AG04449 (cell line): ENCODE measurements around the gene CAPN12.
A peak's percentile ranks its signal among the peaks of the same experiment; 100 is the strongest.
"Not testable (repeated sequence)": the region's sequence is repeated elsewhere in the genome, so short reads cannot be mapped to it uniquely, and the experiment has no call there.

Experiments
- CTCF ChIA-PET: fragments of 350-600 bp; formaldehyde crosslinking; extraction: SDS; loops from one replicate; lab custom pipeline; 2021; ENCODE audit warnings: antibody characterized with exemption; lab: Yijun Ruan, JAX
- POLR2A ChIA-PET: fragments of 400-600, 350-600 bp; formaldehyde crosslinking; extraction: SDS; loops from one replicate; lab custom pipeline; 2020; ENCODE audit warnings: antibody characterized with exemption, inconsistent platforms; lab: Yijun Ruan, JAX
- DNase-seq: peaks from one replicate; pipeline ENCODE4 v3.0.0-alpha.2; 2010; ENCODE audit warnings: low read depth, low spot score
- H3K4me3 ChIP-seq: 2 replicates; pipeline ENCODE4 v1.5.1; 2011; ENCODE audit warnings: low read depth, mild to moderate bottlenecking, control low read depth, low read length
- TF ChIP-seq, protein P1 (sequence below): IDR thresholded peaks from one replicate; pipeline ENCODE4 v1.5.1; 2011; ENCODE audit warnings: mild to moderate bottlenecking, moderate library complexity, low read length, control low read depth, inconsistent platforms; ENCODE audit not compliant: insufficient read depth; ENCODE audit errors: missing control alignments

Gene CAPN12

DNA sequence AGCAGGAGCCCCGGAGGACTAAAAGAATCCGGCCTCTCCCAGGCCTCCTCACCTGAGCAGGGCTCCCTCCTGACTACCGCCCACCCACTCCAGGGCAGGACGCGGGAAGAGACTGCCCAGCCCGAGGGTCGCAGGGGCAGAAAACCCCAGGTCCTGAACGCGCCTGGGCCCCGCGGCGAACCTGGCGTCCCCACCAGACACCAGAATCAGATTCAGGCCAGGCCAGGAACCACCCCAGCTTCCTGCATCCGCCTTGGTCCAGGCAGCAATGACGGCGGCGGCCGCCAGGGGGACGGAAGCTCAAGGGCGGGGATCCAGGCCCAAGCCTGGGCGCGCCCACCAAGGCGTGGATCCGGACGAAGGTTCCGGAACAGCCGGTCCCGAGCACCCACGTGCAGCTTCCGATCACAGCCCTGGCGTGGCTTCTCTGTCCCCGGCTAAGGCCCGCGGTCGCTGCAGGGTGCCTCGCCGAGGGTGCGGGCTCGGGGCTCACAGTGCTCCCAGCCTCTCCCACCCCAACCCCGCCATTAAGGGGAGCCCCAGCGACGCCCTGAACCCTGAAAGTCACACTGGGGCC is 25.4 kb upstream of the CAPN12 start:
- TF ChIP-seq, protein P1, sequence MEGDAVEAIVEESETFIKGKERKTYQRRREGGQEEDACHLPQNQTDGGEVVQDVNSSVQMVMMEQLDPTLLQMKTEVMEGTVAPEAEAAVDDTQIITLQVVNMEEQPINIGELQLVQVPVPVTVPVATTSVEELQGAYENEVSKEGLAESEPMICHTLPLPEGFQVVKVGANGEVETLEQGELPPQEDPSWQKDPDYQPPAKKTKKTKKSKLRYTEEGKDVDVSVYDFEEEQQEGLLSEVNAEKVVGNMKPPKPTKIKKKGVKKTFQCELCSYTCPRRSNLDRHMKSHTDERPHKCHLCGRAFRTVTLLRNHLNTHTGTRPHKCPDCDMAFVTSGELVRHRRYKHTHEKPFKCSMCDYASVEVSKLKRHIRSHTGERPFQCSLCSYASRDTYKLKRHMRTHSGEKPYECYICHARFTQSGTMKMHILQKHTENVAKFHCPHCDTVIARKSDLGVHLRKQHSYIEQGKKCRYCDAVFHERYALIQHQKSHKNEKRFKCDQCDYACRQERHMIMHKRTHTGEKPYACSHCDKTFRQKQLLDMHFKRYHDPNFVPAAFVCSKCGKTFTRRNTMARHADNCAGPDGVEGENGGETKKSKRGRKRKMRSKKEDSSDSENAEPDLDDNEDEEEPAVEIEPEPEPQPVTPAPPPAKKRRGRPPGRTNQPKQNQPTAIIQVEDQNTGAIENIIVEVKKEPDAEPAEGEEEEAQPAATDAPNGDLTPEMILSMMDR = peak; percentile 81
- POLR2A ChIA-PET = interaction anchor here (0.6 to 1.1 kb wide), 3 partner anchors 23 to 79 kb away, joined by 3 to 5 read pairs (median 4); no protein-coding TSS in a partner anchor
- DNase-seq = no peak
- CTCF ChIA-PET = interaction anchor here (0.6 to 2.0 kb wide), 31 partner anchors 9 to 192 kb away, joined by 3 to 25 read pairs (median 4); partner anchors contain the start of genes CAPN12 and LGALS7B
- peak overlapping the region; percentile 18; the same call in 1 of the 2 replicates for H3K4me3 ChIP-seq

DNA sequence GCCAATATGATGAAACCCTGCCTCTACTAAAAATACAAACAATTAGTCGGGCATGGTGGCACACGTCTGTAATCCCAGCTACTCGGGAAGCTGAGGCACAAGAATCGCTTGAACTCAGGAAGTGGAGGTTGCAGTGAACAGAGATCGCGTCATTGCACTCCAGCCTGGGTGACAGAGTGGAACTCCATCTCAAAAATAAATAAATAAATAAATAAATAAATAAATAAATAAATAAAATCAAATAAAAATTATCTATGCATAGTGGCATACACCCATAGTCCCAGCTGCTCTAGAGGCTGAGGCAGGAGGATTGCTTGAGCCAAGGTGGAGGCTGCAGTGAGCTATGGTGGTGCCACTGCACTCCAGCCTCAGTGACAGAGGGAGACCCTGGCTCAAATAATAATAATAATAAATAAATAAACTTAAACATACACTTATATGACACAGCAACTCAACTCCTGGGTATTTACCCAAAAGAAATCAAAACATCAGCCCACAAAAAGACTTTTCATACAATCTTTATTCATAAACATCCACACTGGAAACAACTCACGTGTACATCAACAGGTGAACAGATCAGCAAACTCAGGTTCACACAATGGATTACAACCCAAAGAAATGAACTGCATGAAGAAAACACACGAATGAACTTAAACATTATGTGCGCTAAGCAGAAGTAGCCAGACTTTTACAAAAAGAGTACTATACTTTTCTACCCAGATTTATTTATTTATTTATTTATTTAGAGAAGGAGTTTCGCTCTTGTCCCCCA is 22.2 kb upstream of the CAPN12 start:
- ChIA-PET CTCF (no interaction called here), POLR2A (no interaction called here)
- no peak overlapping the region for H3K4me3 ChIP-seq
- TF ChIP-seq, protein P1 = no peak
- DNase-seq = no peak

DNA sequence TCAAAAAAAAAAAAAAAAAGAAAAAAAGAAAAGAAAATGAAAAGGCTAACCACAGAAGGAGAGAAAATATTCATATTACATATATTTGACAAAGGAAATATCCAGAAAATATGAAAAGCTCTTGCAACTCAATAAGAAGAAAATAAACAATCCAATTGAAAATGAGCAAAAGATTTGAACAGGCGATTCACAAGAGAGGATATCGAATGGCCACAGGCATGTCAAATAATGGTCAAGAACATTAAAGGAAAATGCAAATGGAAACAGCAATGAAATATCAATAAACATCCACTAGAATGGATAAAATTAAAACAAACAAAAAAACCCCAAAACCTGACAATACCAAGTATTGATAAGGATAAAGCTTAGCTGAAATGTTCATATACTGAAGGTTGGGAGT is 20.9 kb upstream of the CAPN12 start:
- TF ChIP-seq, protein P1 = no peak
- ChIA-PET CTCF (interaction anchor here (0.7 kb wide), 1 partner anchor 47 kb away, joined by 3 read pairs; no protein-coding TSS in a partner anchor), POLR2A (no interaction called here)
- DNase-seq = no peak
- no peak overlapping the region for H3K4me3 ChIP-seq

DNA sequence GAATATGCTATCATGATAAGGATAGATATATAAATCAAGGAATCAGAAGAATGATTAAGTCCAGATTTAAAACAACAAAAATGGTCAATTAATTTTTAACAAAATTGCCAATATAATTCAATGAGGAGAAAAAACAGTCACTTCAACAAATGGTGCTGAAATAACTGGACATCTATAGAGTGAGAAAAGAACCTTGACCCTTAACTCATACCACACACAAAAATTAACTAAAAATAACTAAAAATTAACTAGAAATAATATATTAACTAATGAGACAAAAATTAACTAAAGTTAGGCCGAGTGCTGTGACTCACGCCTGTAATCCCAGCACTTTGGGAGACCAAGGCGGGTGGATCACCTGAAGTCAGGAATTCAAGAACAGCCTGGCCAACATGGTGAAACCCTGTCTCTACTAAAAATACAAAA is 19.5 kb upstream of the CAPN12 start:
- POLR2A ChIA-PET = no interaction called here
- no peak overlapping the region for H3K4me3 ChIP-seq
- TF ChIP-seq, protein P1 = no peak
- CTCF ChIA-PET = no interaction called here
- no peak for DNase-seq

- H3K4me3 ChIP-seq, DNase-seq, POLR2A ChIA-PET: not testable (repeated sequence)
- CTCF ChIA-PET = interaction anchor here (1.9 kb wide), 1 partner anchor 8 kb away, joined by 19 read pairs; no protein-coding TSS in a partner anchor
Measured at GRCh38 chr19:38761884-38762389, 17.7 kb upstream of the CAPN12 start.

DNA sequence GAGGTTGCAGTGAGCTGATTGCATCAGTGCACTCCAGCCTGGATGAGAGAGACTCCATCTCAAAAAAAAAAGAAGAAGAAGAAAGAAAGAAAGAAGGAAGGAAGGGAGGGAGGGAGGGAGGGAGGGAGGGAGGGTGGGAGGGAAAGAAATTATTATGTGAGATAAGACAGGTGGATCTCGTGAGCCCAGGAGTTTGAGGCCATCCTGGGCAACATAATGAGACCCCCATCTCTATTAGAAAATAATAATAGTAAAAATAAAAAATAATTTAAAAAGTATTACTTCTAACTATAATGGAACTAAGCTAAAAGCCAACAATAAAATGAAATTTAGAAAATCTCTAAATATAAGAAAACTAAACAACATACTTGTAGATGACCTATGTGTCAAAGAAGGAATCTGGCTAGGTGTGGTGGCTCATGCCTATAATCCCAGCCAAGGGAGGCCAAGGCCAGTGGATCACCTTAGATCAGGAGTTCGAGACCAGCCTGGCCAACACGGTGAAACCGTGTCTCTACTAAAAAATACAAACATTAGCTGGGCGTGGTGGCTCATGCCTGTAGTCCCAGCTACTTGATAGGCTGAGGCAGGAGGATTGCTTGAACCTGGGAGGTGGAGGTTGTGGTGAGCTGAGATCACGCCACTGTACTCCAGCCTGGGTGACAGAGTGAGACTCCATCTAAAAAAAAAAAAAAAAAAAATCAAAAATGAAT is 16.7 kb upstream of the CAPN12 start:
- POLR2A ChIA-PET, DNase-seq, H3K4me3 ChIP-seq: not testable (repeated sequence)
- CTCF ChIA-PET = interaction anchor here (1.9 kb wide), 1 partner anchor 9 kb away, joined by 19 read pairs; no protein-coding TSS in a partner anchor
